K562 (cell line): Measurements from ENCODE around the gene TMEM150C. TPM values are rescaled to one million over a fixed set of nuclear protein-coding genes. Genes with fewer than 3 reads are reported as not detected.
"Not testable (repeated sequence)": the region's sequence is repeated elsewhere in the genome, so short reads cannot be mapped to it uniquely, and the experiment has no call there.

Experiments
- ATAC-seq: fragments of 200-7000 bp; cut with Tn5 transposase; 3 replicates; pipeline ENCODE4 v1.9.1; 2020; ENCODE audit warnings: moderate library complexity
- BruUV-seq: library from RNA; stranded (reverse); fragments of 400-500 nt; replicated peaks from 2 replicates; lab custom pipeline; 2021; lab: Mats Ljungman, UMichigan
- CTCF ChIA-PET: fragments of 300-600 bp; formaldehyde crosslinking; extraction: SDS; loops from one replicate; lab custom pipeline; 2021; ENCODE audit warnings: low intra/inter-chr PET ratio; lab: Yijun Ruan, JAX
- POLR2A ChIA-PET: fragments of 300-600, 350-650 bp; sonication (Branson Sonifier 250); formaldehyde crosslinking; extraction: SDS; loops from one replicate; lab custom pipeline; 2021; ENCODE audit warnings: antibody characterized with exemption, inconsistent platforms; lab: Yijun Ruan, JAX
- DNase-seq, 4 experiments: peaks; one replicate each; pipeline versions ENCODE4 v3.0.0 to v3.0.0-alpha.2; 2011 to 2018; ENCODE audit warnings: low spot score in 3 of 4, mixed read lengths in 3 of 4; ENCODE audit errors: extremely low read depth in 1 of 4
- FAIRE-seq: peaks from 2 replicates; lab custom pipeline; 2011; peaks lifted over from hg19 to GRCh38; lab: Jason Lieb, UNC
- H2AFZ ChIP-seq: 2 replicates; pipeline ENCODE4 v1.6.0; 2011; ENCODE audit warnings: low read depth, low read length, control low read depth, inconsistent platforms
- H3K27ac ChIP-seq: fragments of 200-600 bp; 3 replicates; pipeline ENCODE4 v1.8.0; 2011; ENCODE audit warnings: low read depth, mild to moderate bottlenecking, control low read depth, inconsistent platforms, low read length, moderate library complexity, mixed read lengths; ENCODE audit errors: extremely low read depth
- H3K27me3 ChIP-seq, 2 experiments: fragments of 300-600 bp in 1 of 2; 2 replicates in 1 of 2; 3 replicates in 1 of 2; pipeline versions ENCODE4 v1.6.0 to v1.8.0; 2011; ENCODE audit warnings: inconsistent platforms in 2 of 2, low read length in 2 of 2, mild to moderate bottlenecking in 1 of 2, mixed read lengths in 1 of 2, moderate library complexity in 1 of 2; ENCODE audit not compliant: control insufficient read depth in 2 of 2, insufficient read depth in 2 of 2
- H3K36me3 ChIP-seq: fragments of 300-600 bp; 3 replicates; pipeline ENCODE4 v1.8.0; 2011; ENCODE audit warnings: mild to moderate bottlenecking, low read length, inconsistent platforms; ENCODE audit not compliant: control insufficient read depth, insufficient read depth
- H3K4me1 ChIP-seq, 2 experiments: fragments of 200-600 bp in 1 of 2; replicated peaks in 1 of 2; 2 replicates in 1 of 2; 3 replicates in 1 of 2; pipeline versions ENCODE4 v1.5.1 to v1.8.0; 2011; ENCODE audit warnings: inconsistent platforms in 2 of 2, low read length in 2 of 2, mild to moderate bottlenecking in 1 of 2, mixed read lengths in 1 of 2, moderate library complexity in 1 of 2; ENCODE audit not compliant: control insufficient read depth in 2 of 2, insufficient read depth in 2 of 2
- H3K4me2 ChIP-seq: 2 replicates; pipeline ENCODE4 v1.6.1; 2011; ENCODE audit warnings: low read length, control low read depth, inconsistent platforms, mixed read lengths; ENCODE audit not compliant: insufficient read depth
- H3K4me3 ChIP-seq: fragments of 200-600 bp; sonication (generic), shearing (Covaris generic); 2 replicates; pipeline ENCODE4 v1.5.1; 2016; ENCODE audit warnings: control low read depth, inconsistent platforms
- H3K79me2 ChIP-seq: fragments of 200-600 bp; 3 replicates; pipeline ENCODE4 v1.8.0; 2011; ENCODE audit warnings: low read length, inconsistent platforms; ENCODE audit not compliant: control insufficient read depth, insufficient read depth
- H3K9ac ChIP-seq, 2 experiments: 2 replicates each; pipeline versions ENCODE4 v1.6.0 to v1.6.1; 2011; ENCODE audit warnings: low read depth in 2 of 2, low read length in 2 of 2, control low read depth in 1 of 2, inconsistent platforms in 1 of 2, mild to moderate bottlenecking in 1 of 2, mixed read lengths in 1 of 2; ENCODE audit not compliant: insufficient read depth in 1 of 2
- H3K9me1 ChIP-seq: one replicate; pipeline ENCODE4 v1.6.0; 2011; ENCODE audit warnings: inconsistent platforms, mild to moderate bottlenecking, low read length, moderate library complexity; ENCODE audit not compliant: control insufficient read depth, insufficient read depth
- H3K9me3 ChIP-seq: replicated peaks from 2 replicates; pipeline ENCODE4 v1.5.1; 2011; ENCODE audit warnings: low read depth, low read length, inconsistent platforms; ENCODE audit not compliant: control insufficient read depth, insufficient read depth
- H4K20me1 ChIP-seq: replicated peaks from 2 replicates; pipeline ENCODE4 v1.6.1; 2011; ENCODE audit warnings: low read length, inconsistent platforms, mixed read lengths; ENCODE audit not compliant: control insufficient read depth, insufficient read depth
- PRDM10 ChIP-seq: fragments of 450-650 bp; IDR thresholded peaks from 2 replicates; pipeline ENCODE4 v1.6.1; 2018; ENCODE audit not compliant: partially characterized antibody
- ZBTB11 ChIP-seq, 3 experiments: fragments of 200-800 bp in 1 of 3; fragments of 250-450 bp in 1 of 3; fragments of 450-650 bp in 1 of 3; sonication (Bioruptor Pico) in 1 of 3; sonication (Bioruptor generic) in 1 of 3; formaldehyde crosslinking in 1 of 3; IDR thresholded peaks; 2 replicates each; pipeline versions ENCODE4 v1.6.1 to v1.8.0; 2016 to 2022; ENCODE audit warnings: mild to moderate bottlenecking in 2 of 3, missing genetic modification characterization in 2 of 3, missing compliant biosample characterization in 1 of 3, moderate library complexity in 1 of 3
- ZFP91 ChIP-seq: sonication (generic); formaldehyde crosslinking; IDR thresholded peaks from 2 replicates; pipeline ENCODE4 v1.8.0; 2022; ENCODE audit warnings: mild to moderate bottlenecking, missing genetic modification reagents
- ZMIZ1 ChIP-seq, 2 experiments: fragments of 150-350 bp in 1 of 2; IDR thresholded peaks; 2 replicates each; pipeline ENCODE4 v1.6.1; 2012 to 2016; ENCODE audit warnings: low read depth in 2 of 2, low read length in 2 of 2, mild to moderate bottlenecking in 1 of 2, moderate library complexity in 1 of 2
- ZNF12 ChIP-seq: sonication (generic); formaldehyde crosslinking; IDR thresholded peaks from 2 replicates; pipeline ENCODE4 v1.4.0; 2020; ENCODE audit warnings: mild to moderate bottlenecking, missing genetic modification reagents
- WGBS: fragments of 100-300 bp; shearing (Covaris generic); methylation state at CpG from one replicate; pipeline ENCODE4 v1.1.6; 2016; ENCODE audit warnings: low coverage, mixed read lengths; ENCODE audit not compliant: insufficient coverage; ENCODE audit errors: missing lambda C conversion rate; 5-methylcytosine and 5-hydroxymethylcytosine counted together
- in situ Hi-C: fragments of 300-500 bp; cut with MboI; formaldehyde crosslinking; loops from 4 replicates; pipeline ENCODE4 v1.15.0; 2018; ENCODE audit warnings: inconsistent platforms, mixed read lengths
- intact Hi-C: fragments of 100-400 bp; cut with micrococcal nuclease; formaldehyde crosslinking; loops from 2 replicates; pipeline ENCODE4 v1.14.2; 2022
- polyA plus RNA-seq, 8 experiments: library from polyadenylated mRNA; depleted of rRNA in 4 of 8; stranded (reverse) in 5 of 8; unstranded in 3 of 8; fragments of >200 nt; fragmentation: Nextera tagmentation in 2 of 8; fragmentation: Illumina TruSeq in 1 of 8; extraction: Ambion mirVana in 2 of 8; extraction: Trizol in 1 of 8; gene quantifications; 2 replicates each; pipeline versions ENCODE4 v1.2.1 to v1.2.3, GENCODE V29; 2011 to 2014; ENCODE audit warnings: inconsistent platforms in 1 of 8, missing spikeins in 1 of 8
- total RNA-seq, 7 experiments: library from RNA; depleted of rRNA in 6 of 7; stranded (reverse); fragments of >200 nt in 6 of 7; fragmentation: Illumina TruSeq in 2 of 7; extraction: Trizol in 2 of 7; gene quantifications; 2 replicates each; pipeline versions ENCODE4 v1.2.1 to v1.2.3, GENCODE V29; 2011 to 2021; ENCODE audit warnings: low replicate concordance in 1 of 7

TMEM150C gene
- total and polyA plus RNA-seq, 9 of the 15 experiments (the other 6 are each of a cell fraction or from before 2014, with no cell fraction given) = 0.07 TPM; not detected in 8

GRCh38 chr4:82559735-82560120 is 2.1 kb downstream of the TMEM150C start (continued):
- no peak for TF ChIP-seq ZMIZ1 (IDR thresholded peaks at IDR 0.05; ENCODE audit: low read depth in 2 of 2, low read length in 2 of 2)
- no peak for TF ChIP-seq ZFP91 (CRISPR knock-in tag)
- no peak for TF ChIP-seq ZBTB11 (CRISPR knock-in tag; IDR thresholded peaks at IDR 0.05)
- no peak for TF ChIP-seq ZNF12 (CRISPR knock-in tag)
- TF ChIP-seq PRDM10 = no peak
- TF ChIP-seq, all 486 proteins: peak for 0

- H3K9me1 ChIP-seq, H3K27ac ChIP-seq, in situ Hi-C loops, H3K36me3 ChIP-seq, BruUV-seq, CTCF ChIA-PET, H3K9ac ChIP-seq, H3K79me2 ChIP-seq, H3K4me2 ChIP-seq, intact Hi-C loops, H4K20me1 ChIP-seq, H3K9me3 ChIP-seq, H2AFZ ChIP-seq, FAIRE-seq, H3K4me1 ChIP-seq, ATAC-seq, DNase-seq, H3K4me3 ChIP-seq: not testable (repeated sequence)
- WGBS = 0% methylated on average over 13 of the region's 13 CpGs
- POLR2A ChIA-PET = interaction anchor here (0.7 kb wide), 1 partner anchor 60 kb away, joined by 4 read pairs; no protein-coding TSS in a partner anchor
- H3K27me3 ChIP-seq = peaks cover 38 to 58% of the 10 kb centered on the region in 2 experiments; a peak in 4 of 5 replicates
Observed at GRCh38 chr4:82559090-82559734, 2.6 kb downstream of the TMEM150C start.
